ENCODE data around the gene CD7.

Gene CD7

GRCh38 chr17:82266142-82266541, 51.3 kb downstream of the CD7 start:
- DNase-seq (ENCODE audit: low read depth): no peak
- TF ChIP-seq, protein P1, sequence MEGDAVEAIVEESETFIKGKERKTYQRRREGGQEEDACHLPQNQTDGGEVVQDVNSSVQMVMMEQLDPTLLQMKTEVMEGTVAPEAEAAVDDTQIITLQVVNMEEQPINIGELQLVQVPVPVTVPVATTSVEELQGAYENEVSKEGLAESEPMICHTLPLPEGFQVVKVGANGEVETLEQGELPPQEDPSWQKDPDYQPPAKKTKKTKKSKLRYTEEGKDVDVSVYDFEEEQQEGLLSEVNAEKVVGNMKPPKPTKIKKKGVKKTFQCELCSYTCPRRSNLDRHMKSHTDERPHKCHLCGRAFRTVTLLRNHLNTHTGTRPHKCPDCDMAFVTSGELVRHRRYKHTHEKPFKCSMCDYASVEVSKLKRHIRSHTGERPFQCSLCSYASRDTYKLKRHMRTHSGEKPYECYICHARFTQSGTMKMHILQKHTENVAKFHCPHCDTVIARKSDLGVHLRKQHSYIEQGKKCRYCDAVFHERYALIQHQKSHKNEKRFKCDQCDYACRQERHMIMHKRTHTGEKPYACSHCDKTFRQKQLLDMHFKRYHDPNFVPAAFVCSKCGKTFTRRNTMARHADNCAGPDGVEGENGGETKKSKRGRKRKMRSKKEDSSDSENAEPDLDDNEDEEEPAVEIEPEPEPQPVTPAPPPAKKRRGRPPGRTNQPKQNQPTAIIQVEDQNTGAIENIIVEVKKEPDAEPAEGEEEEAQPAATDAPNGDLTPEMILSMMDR (IDR thresholded peaks at IDR 0.05; ENCODE audit: insufficient read depth, low read depth, low read length, missing control alignments): no peak
- no peak overlapping the region for H3K4me3 ChIP-seq (ENCODE audit: low read depth, low read length)
